Measurements from ENCODE around the gene KLRD1.

- TF ChIP-seq CTCF (IDR thresholded peaks at IDR 0.05; ENCODE audit: poor library complexity): no peak
- no peak for TF ChIP-seq EZH2 (IDR thresholded peaks at IDR 0.05; ENCODE audit: borderline replicate concordance)
- TF ChIP-seq EZH2phosphoT487 (IDR thresholded peaks at IDR 0.05; ENCODE audit: low read depth, severe bottlenecking, unreplicated experiment): no peak
Observed at GRCh38 chr12:10362828-10363657, 55.4 kb downstream of the KLRD1 start.
